ENCODE data around the gene KCNMB2.

GRCh38 chr3:178847190-178847589 lies 311.0 kb downstream of the KCNMB2 start:
- TF ChIP-seq CTCF (IDR thresholded peaks at IDR 0.05; ENCODE audit: low read depth, low read length, poor library complexity, severe bottlenecking): no peak
- no peak for TF ChIP-seq EZH2phosphoT487 (IDR thresholded peaks at IDR 0.05; ENCODE audit: borderline replicate concordance, low read length)

Data from DOHH2 (cell line).